Measurements from ENCODE around the gene TMEM144. TPM values are rescaled to one million over a fixed set of nuclear protein-coding genes. Genes with fewer than 3 reads are reported as not detected.

Gene TMEM144
- polyA plus RNA-seq, 1 donor from 2014 or later, result 2.8 TPM

DNA sequence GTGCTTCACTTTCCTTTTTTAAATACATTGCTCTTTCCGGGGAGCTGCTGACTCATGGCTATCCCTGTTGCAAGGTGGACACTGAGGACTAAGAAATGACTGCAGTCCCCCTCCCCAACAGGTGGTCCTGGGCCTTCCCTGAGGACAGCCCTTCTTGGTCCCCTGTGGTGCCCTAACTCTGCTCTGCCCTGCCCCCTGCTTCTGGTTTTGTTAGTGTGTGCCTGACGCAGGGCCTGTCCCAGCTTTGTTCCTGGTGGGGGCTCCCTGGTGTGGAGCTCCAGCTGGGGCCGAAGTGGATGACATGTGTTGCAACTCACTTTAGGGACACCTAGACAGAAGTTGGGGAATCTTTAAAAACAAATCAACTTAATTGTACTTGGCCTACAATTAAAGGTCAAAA, 81.9 kb downstream of the TMEM144 start (continued):
- TF ChIP-seq, protein P1, sequence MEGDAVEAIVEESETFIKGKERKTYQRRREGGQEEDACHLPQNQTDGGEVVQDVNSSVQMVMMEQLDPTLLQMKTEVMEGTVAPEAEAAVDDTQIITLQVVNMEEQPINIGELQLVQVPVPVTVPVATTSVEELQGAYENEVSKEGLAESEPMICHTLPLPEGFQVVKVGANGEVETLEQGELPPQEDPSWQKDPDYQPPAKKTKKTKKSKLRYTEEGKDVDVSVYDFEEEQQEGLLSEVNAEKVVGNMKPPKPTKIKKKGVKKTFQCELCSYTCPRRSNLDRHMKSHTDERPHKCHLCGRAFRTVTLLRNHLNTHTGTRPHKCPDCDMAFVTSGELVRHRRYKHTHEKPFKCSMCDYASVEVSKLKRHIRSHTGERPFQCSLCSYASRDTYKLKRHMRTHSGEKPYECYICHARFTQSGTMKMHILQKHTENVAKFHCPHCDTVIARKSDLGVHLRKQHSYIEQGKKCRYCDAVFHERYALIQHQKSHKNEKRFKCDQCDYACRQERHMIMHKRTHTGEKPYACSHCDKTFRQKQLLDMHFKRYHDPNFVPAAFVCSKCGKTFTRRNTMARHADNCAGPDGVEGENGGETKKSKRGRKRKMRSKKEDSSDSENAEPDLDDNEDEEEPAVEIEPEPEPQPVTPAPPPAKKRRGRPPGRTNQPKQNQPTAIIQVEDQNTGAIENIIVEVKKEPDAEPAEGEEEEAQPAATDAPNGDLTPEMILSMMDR (IDR thresholded peaks at IDR 0.05; ENCODE audit: poor library complexity, severe bottlenecking), result no peak
- TF ChIP-seq RAD21 (conservative IDR thresholded peaks at IDR 0.05), result no peak
- TF ChIP-seq POLR2AphosphoS5 (IDR thresholded peaks at IDR 0.05), result no peak

DNA sequence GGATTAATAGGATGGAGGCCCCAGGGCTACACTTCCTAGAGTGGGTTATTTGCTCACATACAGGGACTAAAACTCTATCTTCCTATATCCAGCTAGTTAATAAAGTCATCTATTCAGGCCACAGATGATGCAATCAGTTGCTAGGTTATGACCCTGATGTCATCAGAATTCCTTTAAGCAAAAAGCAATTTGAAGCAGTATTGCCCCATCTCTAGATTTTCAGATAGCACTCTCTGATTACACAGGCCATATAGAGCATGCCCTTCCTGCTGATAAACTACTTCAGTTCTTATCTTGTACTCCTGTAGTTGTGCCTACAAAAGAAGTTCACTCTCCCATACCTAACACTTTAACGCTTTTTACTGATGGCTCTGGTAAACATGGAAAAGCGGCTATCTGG, 84.8 kb downstream of the TMEM144 start:
- H3K36me3 ChIP-seq (ENCODE audit: insufficient read depth, low read length), result no peaks in the 10 kb centered on the region
- TF ChIP-seq SMC3 (conservative IDR thresholded peaks at IDR 0.05; ENCODE audit: poor library complexity) (no peak), POLR2AphosphoS5 (IDR thresholded peaks at IDR 0.05) (no peak), MXI1 (conservative IDR thresholded peaks at IDR 0.05; ENCODE audit: poor library complexity, severe bottlenecking) (no peak), EP300 (conservative IDR thresholded peaks at IDR 0.05; ENCODE audit: poor library complexity, severe bottlenecking) (no peak), EZH2 (IDR thresholded peaks at IDR 0.05; ENCODE audit: borderline replicate concordance, insufficient read depth, low read length, poor library complexity, severe bottlenecking) (no peak), TAF1 (IDR thresholded peaks at IDR 0.05; ENCODE audit: low read depth) (no peak), RAD21 (conservative IDR thresholded peaks at IDR 0.05) (no peak)
- TF ChIP-seq, protein P1 (IDR thresholded peaks at IDR 0.05; ENCODE audit: poor library complexity, severe bottlenecking), result no peak
- TF ChIP-seq, protein P2, sequence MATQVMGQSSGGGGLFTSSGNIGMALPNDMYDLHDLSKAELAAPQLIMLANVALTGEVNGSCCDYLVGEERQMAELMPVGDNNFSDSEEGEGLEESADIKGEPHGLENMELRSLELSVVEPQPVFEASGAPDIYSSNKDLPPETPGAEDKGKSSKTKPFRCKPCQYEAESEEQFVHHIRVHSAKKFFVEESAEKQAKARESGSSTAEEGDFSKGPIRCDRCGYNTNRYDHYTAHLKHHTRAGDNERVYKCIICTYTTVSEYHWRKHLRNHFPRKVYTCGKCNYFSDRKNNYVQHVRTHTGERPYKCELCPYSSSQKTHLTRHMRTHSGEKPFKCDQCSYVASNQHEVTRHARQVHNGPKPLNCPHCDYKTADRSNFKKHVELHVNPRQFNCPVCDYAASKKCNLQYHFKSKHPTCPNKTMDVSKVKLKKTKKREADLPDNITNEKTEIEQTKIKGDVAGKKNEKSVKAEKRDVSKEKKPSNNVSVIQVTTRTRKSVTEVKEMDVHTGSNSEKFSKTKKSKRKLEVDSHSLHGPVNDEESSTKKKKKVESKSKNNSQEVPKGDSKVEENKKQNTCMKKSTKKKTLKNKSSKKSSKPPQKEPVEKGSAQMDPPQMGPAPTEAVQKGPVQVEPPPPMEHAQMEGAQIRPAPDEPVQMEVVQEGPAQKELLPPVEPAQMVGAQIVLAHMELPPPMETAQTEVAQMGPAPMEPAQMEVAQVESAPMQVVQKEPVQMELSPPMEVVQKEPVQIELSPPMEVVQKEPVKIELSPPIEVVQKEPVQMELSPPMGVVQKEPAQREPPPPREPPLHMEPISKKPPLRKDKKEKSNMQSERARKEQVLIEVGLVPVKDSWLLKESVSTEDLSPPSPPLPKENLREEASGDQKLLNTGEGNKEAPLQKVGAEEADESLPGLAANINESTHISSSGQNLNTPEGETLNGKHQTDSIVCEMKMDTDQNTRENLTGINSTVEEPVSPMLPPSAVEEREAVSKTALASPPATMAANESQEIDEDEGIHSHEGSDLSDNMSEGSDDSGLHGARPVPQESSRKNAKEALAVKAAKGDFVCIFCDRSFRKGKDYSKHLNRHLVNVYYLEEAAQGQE (IDR thresholded peaks at IDR 0.05; ENCODE audit: borderline replicate concordance), result no peak
- no peak overlapping the region for H3K4me2 ChIP-seq (ENCODE audit: low read length)
- H4K20me1 ChIP-seq (ENCODE audit: insufficient read depth), result no peaks in the 10 kb centered on the region
- H3K4me3 ChIP-seq (ENCODE audit: low read length), result no peak overlapping the region
- no peaks in the 10 kb centered on the region for H3K9me2 ChIP-seq (ENCODE audit: insufficient read depth, low read length)
- H3K27me3 ChIP-seq (ENCODE audit: insufficient read depth, low read depth, low read length), result no peaks in the 10 kb centered on the region
- no peaks in the 10 kb centered on the region for H3F3A ChIP-seq (ENCODE audit: insufficient read depth, low read length, poor library complexity, severe bottlenecking)
- no peaks in the 10 kb centered on the region for H3K79me2 ChIP-seq (replicated peaks; ENCODE audit: insufficient read depth, low read length)
- no peak overlapping the region for H3K9ac ChIP-seq (ENCODE audit: low read length)
- no peak overlapping the region for H2AFZ ChIP-seq (ENCODE audit: low read depth, low read length)
- no peak overlapping the region for H3K27ac ChIP-seq (ENCODE audit: low read length)
- H3K9me3 ChIP-seq (ENCODE audit: low read length), result peaks cover 9% of the 10 kb centered on the region

DNA sequence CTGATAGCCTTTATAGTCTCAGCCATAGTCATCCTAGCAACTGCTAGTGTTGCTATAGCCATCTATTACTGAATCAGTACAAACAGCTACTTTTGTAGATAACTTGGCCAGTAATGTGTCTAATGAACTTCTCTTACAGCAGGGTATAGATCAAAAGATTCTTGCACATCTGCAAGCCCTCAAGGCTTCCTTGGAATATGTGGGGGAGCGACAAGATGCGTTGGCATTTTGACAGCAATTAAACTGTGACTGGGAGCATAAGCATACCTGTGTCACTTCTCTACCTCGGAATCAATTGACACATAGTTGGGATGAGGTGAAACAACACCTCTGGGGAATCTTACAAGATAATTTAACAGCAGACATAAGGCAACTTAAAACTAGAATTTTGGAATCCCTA, 87.6 kb downstream of the TMEM144 start:
- no peak overlapping the region for H3K9ac ChIP-seq (ENCODE audit: low read length)
- peaks cover 6% of the 10 kb centered on the region for H3K9me3 ChIP-seq (ENCODE audit: low read length)
- H3F3A ChIP-seq (ENCODE audit: insufficient read depth, low read length, poor library complexity, severe bottlenecking), result no peaks in the 10 kb centered on the region
- H3K79me2 ChIP-seq (replicated peaks; ENCODE audit: insufficient read depth, low read length), result no peaks in the 10 kb centered on the region
- TF ChIP-seq, protein P2 (IDR thresholded peaks at IDR 0.05; ENCODE audit: borderline replicate concordance), result no peak
- TF ChIP-seq SMC3 (conservative IDR thresholded peaks at IDR 0.05; ENCODE audit: poor library complexity) (no peak), POLR2AphosphoS5 (IDR thresholded peaks at IDR 0.05) (no peak), EZH2 (IDR thresholded peaks at IDR 0.05; ENCODE audit: borderline replicate concordance, insufficient read depth, low read length, poor library complexity, severe bottlenecking) (no peak), MXI1 (conservative IDR thresholded peaks at IDR 0.05; ENCODE audit: poor library complexity, severe bottlenecking) (no peak), RAD21 (conservative IDR thresholded peaks at IDR 0.05) (no peak), EP300 (conservative IDR thresholded peaks at IDR 0.05; ENCODE audit: poor library complexity, severe bottlenecking) (no peak), TAF1 (IDR thresholded peaks at IDR 0.05; ENCODE audit: low read depth) (no peak)
- TF ChIP-seq, protein P1 (IDR thresholded peaks at IDR 0.05; ENCODE audit: poor library complexity, severe bottlenecking), result no peak
- H3K9me2 ChIP-seq (ENCODE audit: insufficient read depth, low read length), result no peaks in the 10 kb centered on the region
- H3K4me2 ChIP-seq (ENCODE audit: low read length), result no peak overlapping the region
- H3K36me3 ChIP-seq (ENCODE audit: insufficient read depth, low read length), result no peaks in the 10 kb centered on the region
- H4K20me1 ChIP-seq (ENCODE audit: insufficient read depth), result no peaks in the 10 kb centered on the region
- H2AFZ ChIP-seq (ENCODE audit: low read depth, low read length), result no peak overlapping the region
- no peak overlapping the region for H3K4me3 ChIP-seq (ENCODE audit: low read length)
- H3K27ac ChIP-seq (ENCODE audit: low read length), result no peak overlapping the region
- no peaks in the 10 kb centered on the region for H3K27me3 ChIP-seq (ENCODE audit: insufficient read depth, low read depth, low read length)
